ENCODE measurements around the gene SHOC2.

Gene SHOC2

DNA sequence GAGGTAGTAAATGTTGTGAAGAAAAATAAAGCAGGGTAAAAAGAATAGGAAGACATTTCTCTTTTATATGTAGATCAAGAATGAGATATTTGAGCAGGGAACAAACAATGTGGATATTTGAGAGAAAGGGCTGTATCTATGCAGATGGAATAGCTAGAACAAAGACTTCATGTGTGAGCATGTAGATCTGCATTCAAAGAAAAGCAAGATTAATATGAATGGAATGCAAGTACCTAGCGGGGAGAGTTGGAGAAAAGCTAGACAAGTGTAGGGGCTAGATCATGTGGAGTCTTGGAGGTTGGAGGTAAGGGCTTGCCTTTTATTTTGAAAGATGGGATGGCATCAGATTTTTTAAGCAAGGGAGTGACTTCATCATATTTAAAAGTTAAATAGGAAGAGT, 27.1 kb downstream of the SHOC2 start:
- no peak for DNase-seq (ENCODE audit: low read depth)

DNA sequence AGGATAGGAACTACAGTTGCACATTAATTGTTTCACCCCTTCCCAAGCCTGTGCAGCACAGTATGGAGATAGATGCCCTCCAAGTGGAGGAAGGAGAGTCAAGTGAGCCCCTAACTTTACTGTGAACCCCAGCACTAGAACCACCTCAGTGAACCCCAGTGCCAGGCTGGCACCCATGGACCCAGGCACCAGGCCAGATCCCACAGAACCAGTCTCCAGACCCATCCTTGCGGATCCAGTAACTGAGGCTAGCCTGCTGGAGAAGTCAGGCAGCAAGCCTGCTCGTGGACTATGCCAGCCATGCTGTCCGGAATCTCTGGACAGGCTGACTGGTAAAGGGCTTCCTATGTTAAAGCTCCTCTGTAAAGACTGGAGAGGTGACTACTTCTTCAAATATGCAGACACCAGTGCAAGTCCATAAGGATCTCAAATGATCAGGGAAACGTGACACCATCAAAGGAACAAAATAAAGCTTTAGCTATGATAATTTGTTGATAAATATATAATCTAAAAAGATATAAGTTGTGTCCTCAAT, 27.7 kb downstream of the SHOC2 start:
- no peak for DNase-seq (ENCODE audit: low read depth)

DNA sequence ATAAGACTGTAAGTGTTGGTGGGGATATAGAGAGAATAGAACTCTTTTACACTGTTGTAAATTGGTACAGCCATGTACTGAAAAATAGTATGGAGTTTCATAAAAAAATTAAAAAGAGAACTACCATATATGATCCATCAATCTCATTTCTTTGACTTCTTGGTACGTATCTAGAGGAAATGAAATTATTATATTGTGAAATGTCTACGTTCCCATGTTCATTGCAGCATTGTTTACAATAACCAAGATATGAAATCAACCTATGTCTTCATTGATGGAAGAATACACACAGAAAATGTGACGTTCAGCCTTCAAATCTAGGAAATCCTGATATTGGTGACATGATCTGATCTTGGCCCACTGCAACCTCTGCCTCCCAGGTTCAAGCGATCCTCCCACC, 32.0 kb downstream of the SHOC2 start:
- DNase-seq (ENCODE audit: low read depth), result no peak

DNA sequence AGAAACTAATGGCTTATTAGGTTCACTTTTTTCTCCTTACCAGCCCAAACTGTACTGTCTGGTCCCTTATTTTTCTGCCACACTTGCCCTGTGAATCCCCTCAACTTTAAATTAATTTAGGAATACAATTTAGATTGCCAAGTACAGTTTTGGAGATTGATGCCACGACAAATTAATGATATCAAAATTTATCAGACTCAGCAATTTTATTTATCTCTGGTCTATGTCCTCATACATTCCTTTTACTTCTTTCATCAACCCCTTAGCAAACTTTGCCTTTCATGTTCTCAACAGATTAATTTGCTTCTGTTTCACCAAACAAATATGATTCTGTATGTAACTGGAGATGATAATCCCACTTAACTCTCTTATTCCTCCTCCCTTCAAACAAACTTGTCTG, 38.2 kb downstream of the SHOC2 start:
- no peak for DNase-seq (ENCODE audit: low read depth)

- DNase-seq (ENCODE audit: low read depth), result no peak
Observed at GRCh38 chr10:110959379-110960332, 40.3 kb downstream of the SHOC2 start.

DNA sequence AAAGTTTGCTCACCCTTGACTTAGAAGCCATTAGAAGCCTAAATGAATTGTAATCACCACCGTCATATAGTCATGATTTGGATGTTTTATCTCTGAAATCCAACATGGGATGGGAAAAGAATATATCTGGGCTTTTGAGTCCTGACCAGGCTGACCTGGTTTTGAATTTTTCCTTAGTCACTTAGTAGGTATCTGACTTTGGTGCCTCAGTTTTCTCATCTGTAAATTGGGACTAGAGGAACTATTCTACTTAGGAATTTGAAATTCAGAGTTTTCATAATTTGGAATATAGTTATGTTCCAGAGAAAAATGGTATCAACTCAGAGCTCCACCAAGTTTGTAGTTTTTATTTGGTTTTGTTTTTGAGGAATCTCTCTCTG, 40.9 kb downstream of the SHOC2 start:
- no peak for DNase-seq (ENCODE audit: low read depth)

DNA sequence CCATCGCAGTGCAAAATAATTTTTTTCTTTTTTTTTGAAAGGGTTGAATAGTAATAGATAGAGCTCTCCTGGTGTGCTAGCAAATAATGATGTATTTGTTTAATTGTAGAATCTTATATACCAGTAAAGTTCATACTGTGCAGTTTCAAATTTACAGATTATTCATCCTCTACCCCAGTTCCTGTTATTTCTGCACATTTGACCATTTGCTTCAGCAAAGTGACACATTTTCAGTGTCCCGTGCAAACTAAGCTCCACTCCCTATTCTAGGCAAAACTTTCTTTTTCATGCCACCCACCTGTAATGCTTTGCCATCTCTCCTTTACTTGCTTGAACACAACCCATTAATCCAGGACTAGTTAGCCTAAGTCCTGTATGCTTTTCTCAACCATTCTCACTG, 43.0 kb downstream of the SHOC2 start:
- DNase-seq (ENCODE audit: low read depth), result no peak

GRCh38 chr10:110963162-110963561, 43.8 kb downstream of the SHOC2 start:
- DNase-seq (ENCODE audit: low read depth), result no peak

DNA sequence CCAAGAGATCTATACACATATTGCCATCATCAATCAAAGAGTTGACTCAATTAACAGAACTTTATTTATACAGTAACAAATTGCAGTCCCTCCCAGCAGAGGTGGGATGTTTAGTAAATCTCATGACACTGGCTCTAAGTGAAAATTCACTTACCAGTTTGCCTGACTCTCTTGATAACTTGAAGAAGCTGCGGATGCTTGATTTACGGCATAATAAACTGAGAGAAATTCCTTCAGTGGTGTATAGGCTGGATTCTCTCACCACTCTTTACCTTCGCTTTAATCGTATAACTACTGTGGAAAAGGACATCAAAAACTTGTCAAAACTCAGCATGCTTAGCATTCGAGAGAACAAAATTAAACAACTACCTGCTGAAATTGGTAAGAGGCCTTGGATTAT, 45.3 kb downstream of the SHOC2 start:
- no peak for DNase-seq (ENCODE audit: low read depth)

DNA sequence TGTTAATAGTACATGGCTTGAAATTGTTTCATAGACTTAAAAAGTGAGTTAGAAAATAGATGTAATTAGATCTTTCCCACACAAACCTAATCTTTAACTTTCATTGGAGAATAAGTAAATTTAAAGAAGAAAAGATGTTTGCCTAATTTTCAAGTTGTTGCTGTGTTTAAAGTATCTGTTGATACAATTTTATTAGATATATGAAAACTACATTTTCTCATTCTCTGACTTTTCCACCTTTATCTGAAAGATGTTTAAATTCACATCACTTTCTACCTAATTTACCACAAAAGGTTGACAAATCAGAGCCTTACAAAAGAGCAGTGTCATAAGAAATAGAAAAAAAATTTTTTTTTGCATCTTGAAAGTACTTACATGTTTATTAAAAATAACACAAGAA, 45.8 kb downstream of the SHOC2 start:
- DNase-seq (ENCODE audit: low read depth), result no peak

GRCh38 chr10:110966146-110966545, 46.7 kb downstream of the SHOC2 start:
- DNase-seq (ENCODE audit: low read depth), result no peak

- no peak for DNase-seq (ENCODE audit: low read depth)
Observed at GRCh38 chr10:110967009-110967630, 47.7 kb downstream of the SHOC2 start.

GRCh38 chr10:110967645-110968044, 48.2 kb downstream of the SHOC2 start:
- DNase-seq (ENCODE audit: low read depth), result no peak

DNA sequence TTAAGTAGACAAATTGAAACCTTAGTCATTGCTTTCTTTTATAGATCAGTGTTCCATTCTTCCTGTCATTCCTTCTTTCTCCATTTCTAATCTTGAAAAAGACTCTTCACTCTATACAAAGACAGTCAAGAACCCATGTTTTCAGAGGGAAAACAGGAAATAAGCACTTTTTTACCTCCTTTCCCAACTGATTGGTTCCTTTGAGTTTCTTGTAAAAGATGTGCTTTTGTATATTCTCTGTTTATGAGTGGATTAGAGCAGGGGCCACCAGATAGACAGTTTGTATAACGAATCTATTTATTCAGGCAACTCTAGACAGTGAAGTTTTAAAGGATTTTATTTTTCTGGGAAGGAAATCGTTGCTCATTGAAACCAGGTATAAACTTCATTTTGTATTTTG, 49.8 kb downstream of the SHOC2 start:
- DNase-seq (ENCODE audit: low read depth), result no peak

DNA sequence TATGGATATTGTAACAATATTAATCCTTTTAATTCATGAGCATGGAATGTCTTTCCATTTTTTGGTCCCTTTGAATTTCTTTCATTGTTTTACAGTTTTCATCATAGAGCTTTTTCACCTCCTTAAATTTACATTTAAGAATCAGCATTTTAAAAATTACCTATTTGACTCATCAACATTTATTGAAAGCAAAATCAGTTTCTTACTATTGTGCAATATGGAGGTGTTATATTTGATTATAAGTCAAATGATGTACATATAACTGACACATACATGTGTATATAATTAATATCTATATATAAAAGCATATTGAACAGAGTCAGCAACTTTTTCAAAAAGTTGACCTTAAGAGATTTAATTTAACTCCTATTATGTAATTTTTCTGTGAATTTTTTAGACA, 52.2 kb downstream of the SHOC2 start:
- no peak for DNase-seq (ENCODE audit: low read depth)

- DNase-seq (ENCODE audit: low read depth), result no peak
Observed at GRCh38 chr10:110972231-110973134, 53.1 kb downstream of the SHOC2 start.

DNA sequence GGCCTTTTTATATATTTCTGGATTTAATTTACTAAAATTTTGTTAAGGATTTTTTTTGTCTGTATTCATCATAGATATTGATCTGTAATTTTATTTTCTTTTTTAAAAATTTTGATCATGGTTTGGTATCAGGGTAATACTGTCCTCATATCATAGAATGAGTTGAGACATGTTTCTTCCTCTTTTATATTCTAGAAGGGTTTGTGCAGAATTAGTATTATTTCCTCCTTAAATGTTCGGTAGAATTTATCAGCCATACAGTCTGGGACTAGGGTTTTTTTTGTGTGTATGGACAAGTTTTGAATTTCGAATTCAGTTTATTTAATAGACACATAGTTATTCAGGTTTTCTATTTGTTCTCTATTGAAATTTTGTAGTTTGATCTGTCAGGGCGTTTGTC, 54.0 kb downstream of the SHOC2 start:
- DNase-seq (ENCODE audit: low read depth), result no peak

- no peak for DNase-seq (ENCODE audit: low read depth)
Observed at GRCh38 chr10:110976577-110976976, 57.2 kb downstream of the SHOC2 start.

- no peak for DNase-seq (ENCODE audit: low read depth)
Observed at GRCh38 chr10:110977662-110978061, 58.3 kb downstream of the SHOC2 start.

GRCh38 chr10:110978204-110978603, 58.8 kb downstream of the SHOC2 start:
- DNase-seq (ENCODE audit: low read depth), result no peak

DNA sequence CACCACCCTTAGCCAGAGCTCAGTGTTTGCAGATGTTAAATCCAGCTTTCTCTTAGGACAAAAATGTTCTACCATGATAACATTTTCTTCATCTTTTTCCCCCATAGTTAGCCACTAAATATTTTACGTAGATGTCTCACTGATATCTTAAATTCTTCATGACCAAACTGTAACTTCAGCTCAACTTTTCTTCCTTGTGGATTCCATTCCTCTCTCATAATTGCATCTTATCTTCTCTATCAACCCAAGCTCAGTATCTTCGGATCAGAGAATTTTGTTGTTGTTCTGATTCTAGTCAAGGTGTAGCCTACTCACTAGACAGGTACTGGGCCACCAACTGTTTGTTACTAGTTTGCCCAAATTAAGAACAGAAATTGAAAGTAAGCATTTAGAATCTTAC, 60.2 kb downstream of the SHOC2 start:
- DNase-seq (ENCODE audit: low read depth), result no peak

DNA sequence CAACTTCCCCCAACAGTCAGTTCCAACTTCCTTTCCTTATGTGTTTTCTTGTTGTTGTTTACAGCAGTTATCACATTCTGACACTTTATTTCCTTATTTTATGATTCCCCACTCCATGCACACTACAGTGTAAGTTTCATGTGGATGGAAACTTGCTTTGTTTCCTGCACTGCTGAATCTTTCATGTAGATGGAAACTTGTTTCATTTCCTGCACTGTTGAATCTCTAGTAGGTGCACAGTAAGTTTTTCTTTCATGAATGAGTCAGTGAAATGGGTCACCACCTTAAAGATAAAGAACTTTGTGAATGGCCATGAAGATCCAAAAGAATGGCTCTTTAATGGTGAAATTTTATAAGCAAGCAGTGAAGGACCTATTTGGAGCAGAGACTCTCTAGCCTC, 61.4 kb downstream of the SHOC2 start:
- DNase-seq (ENCODE audit: low read depth), result no peak

Measured in fibroblast of the conjunctiva (primary cell).